HCT116 (cell line): ENCODE results near the gene ILDR2. TPM values are rescaled to one million over a fixed set of nuclear protein-coding genes. Genes with fewer than 3 reads are reported as not detected.

Experiments used
- ATAC-seq: fragments of 200-7000 bp; cut with Tn5 transposase; 2 replicates; pipeline ENCODE4 v1.9.1; 2020; ENCODE audit warnings: mild to moderate bottlenecking, moderate library complexity
- BruUV-seq: library from RNA; stranded (reverse); fragments of 400-500 nt; replicated peaks from 2 replicates; lab custom pipeline; 2021; lab: Mats Ljungman, UMichigan
- CTCF ChIA-PET: fragments of 300-600 bp; sonication (Branson Sonifier 250); formaldehyde crosslinking; loops from one replicate; lab custom pipeline; 2021; ENCODE audit warnings: antibody characterized with exemption; lab: Charles Lee
- POLR2A ChIA-PET: fragments of 300-600, 350-600 bp; sonication (Branson Sonifier 250); formaldehyde crosslinking; loops from one replicate; lab custom pipeline; 2021; ENCODE audit warnings: antibody characterized with exemption; lab: Charles Lee
- RAD21 ChIA-PET, 2 experiments: fragments of 300-600 bp; sonication (Branson Sonifier 250); formaldehyde crosslinking; loops; one replicate each; lab custom pipeline; 2023; ENCODE audit warnings: low total read pairs in 2 of 2; ENCODE audit not compliant: uncharacterized antibody in 2 of 2, unreplicated experiment in 2 of 2, low non-redundant PET in 1 of 2; lab: Charles Lee
- DNase-seq: peaks from one replicate; pipeline ENCODE4 v3.0.0-alpha.2; 2010; ENCODE audit warnings: low read depth, low spot score
- H2AFZ ChIP-seq: fragments of 200-600 bp; shearing (Covaris generic), sonication (generic); 2 replicates; pipeline ENCODE4 v1.6.1; 2017; ENCODE audit warnings: low read depth, mixed run types, mixed read lengths, antibody characterized with exemption, low read length; ENCODE audit not compliant: poor library complexity, severe bottlenecking
- H3K27ac ChIP-seq: 2 replicates; pipeline ENCODE4 v1.5.1; 2012; ENCODE audit warnings: low read depth, low read length
- H3K27me3 ChIP-seq: fragments of 200-600 bp; sonication (generic); 2 replicates; pipeline ENCODE4 v1.6.1; 2016; ENCODE audit warnings: mixed run types, low read length, mixed read lengths; ENCODE audit not compliant: insufficient read depth
- H3K36me3 ChIP-seq, 2 experiments: fragments of 200-500 bp in 1 of 2; fragments of 200-600 bp in 1 of 2; sonication (Bioruptor generic) in 1 of 2; sonication (generic) in 1 of 2; 2 replicates each; pipeline versions ENCODE4 v1.5.1 to v1.6.1; 2014 to 2016; ENCODE audit warnings: low read length in 2 of 2, inconsistent platforms in 1 of 2, mixed read lengths in 1 of 2, mixed run types in 1 of 2; ENCODE audit not compliant: insufficient read depth in 2 of 2, control insufficient read depth in 1 of 2
- H3K4me1 ChIP-seq, 2 experiments: fragments of 200-600 bp in 1 of 2; sonication (generic) in 1 of 2; 2 replicates each; pipeline versions ENCODE4 v1.5.1 to v1.6.1; 2012 to 2017; ENCODE audit warnings: low read length in 2 of 2, inconsistent platforms in 1 of 2, mild to moderate bottlenecking in 1 of 2, mixed read lengths in 1 of 2, mixed run types in 1 of 2, moderate library complexity in 1 of 2; ENCODE audit not compliant: insufficient read depth in 2 of 2, control insufficient read depth in 1 of 2
- H3K4me2 ChIP-seq: fragments of 200-600 bp; sonication (generic); 2 replicates; pipeline ENCODE4 v1.6.1; 2017; ENCODE audit warnings: mixed run types, low read length, mixed read lengths
- H3K4me3 ChIP-seq, 2 experiments: fragments of 200-600 bp in 1 of 2; sonication (generic) in 1 of 2; replicated peaks in 1 of 2; 2 replicates each; pipeline ENCODE4 v1.5.1; 2011 to 2016; ENCODE audit warnings: low read length in 2 of 2, control low read depth in 1 of 2, low read depth in 1 of 2, mild to moderate bottlenecking in 1 of 2, mixed read lengths in 1 of 2, mixed run types in 1 of 2
- H3K79me2 ChIP-seq: fragments of 200-600 bp; sonication (generic); 2 replicates; pipeline ENCODE4 v1.6.1; 2017; ENCODE audit warnings: mild to moderate bottlenecking, mixed run types, low read length, moderate library complexity, mixed read lengths; ENCODE audit not compliant: insufficient read depth
- H3K9ac ChIP-seq: fragments of 200-600 bp; sonication (generic); 2 replicates; pipeline ENCODE4 v1.6.1; 2016; ENCODE audit warnings: low read length, mixed read lengths
- H3K9me2 ChIP-seq: fragments of 200-600 bp; sonication (generic), shearing (Covaris generic); 2 replicates; pipeline ENCODE4 v1.6.1; 2017; ENCODE audit warnings: mixed run types, mild to moderate bottlenecking, moderate library complexity; ENCODE audit not compliant: insufficient read depth
- H3K9me3 ChIP-seq, 2 experiments: fragments of 200-500 bp in 1 of 2; fragments of 200-600 bp in 1 of 2; sonication (Bioruptor generic) in 1 of 2; sonication (generic) in 1 of 2; 2 replicates each; pipeline ENCODE4 v1.6.1; 2014 to 2017; ENCODE audit warnings: low read length in 2 of 2, mixed read lengths in 2 of 2, inconsistent platforms in 1 of 2, low read depth in 1 of 2, mild to moderate bottlenecking in 1 of 2, mixed run types in 1 of 2, moderate library complexity in 1 of 2; ENCODE audit not compliant: control insufficient read depth in 1 of 2, insufficient read depth in 1 of 2
- H4K20me1 ChIP-seq: fragments of 200-600 bp; sonication (generic), shearing (Covaris generic); 2 replicates; pipeline ENCODE4 v1.6.1; 2017; ENCODE audit warnings: mixed run types, mild to moderate bottlenecking, moderate library complexity; ENCODE audit not compliant: insufficient read depth
- ATF3 ChIP-seq: IDR thresholded peaks from 2 replicates; pipeline ENCODE4 v1.6.1; 2012
- CBX3 ChIP-seq: IDR thresholded peaks from 2 replicates; pipeline ENCODE4 v1.6.1; 2012; ENCODE audit warnings: low read depth
- CEBPB ChIP-seq: IDR thresholded peaks from 2 replicates; pipeline ENCODE4 v1.6.1; 2012; ENCODE audit warnings: low read depth
- EGR1 ChIP-seq: IDR thresholded peaks from 2 replicates; pipeline ENCODE4 v1.6.1; 2012; ENCODE audit warnings: low read depth
- ELF1 ChIP-seq: IDR thresholded peaks from 2 replicates; pipeline ENCODE4 v1.6.1; 2012; ENCODE audit warnings: low read depth, borderline replicate concordance
- EZH2 ChIP-seq: fragments of 200-600 bp; sonication (generic); IDR thresholded peaks from 2 replicates; pipeline ENCODE4 v1.6.1; 2017; ENCODE audit warnings: antibody characterized with exemption, mixed run types
- EZH2phosphoT487 ChIP-seq: fragments of 200-600 bp; IDR thresholded peaks from 2 replicates; pipeline ENCODE4 v1.6.1; 2018; ENCODE audit warnings: antibody characterized with exemption, borderline replicate concordance
- FOSL1 ChIP-seq: IDR thresholded peaks from 2 replicates; pipeline ENCODE4 v1.6.1; 2012; ENCODE audit warnings: low read depth
- JUND ChIP-seq: IDR thresholded peaks from 2 replicates; pipeline ENCODE4 v1.6.1; 2012
- MAX ChIP-seq: IDR thresholded peaks from 2 replicates; pipeline ENCODE4 v1.6.1; 2012
- POLR2A ChIP-seq: IDR thresholded peaks from 2 replicates; pipeline ENCODE4 v1.7.0; 2011; ENCODE audit warnings: borderline replicate concordance; ENCODE audit not compliant: insufficient read depth, insufficient read length; ENCODE audit errors: extremely low read depth
- POLR2AphosphoS5 ChIP-seq: IDR thresholded peaks from 2 replicates; pipeline ENCODE4 v1.6.1; 2011; ENCODE audit warnings: mild to moderate bottlenecking, low read depth, low read length, moderate library complexity
- RAD21 ChIP-seq: IDR thresholded peaks from 2 replicates; pipeline ENCODE4 v1.6.1; 2012; ENCODE audit warnings: low read depth, mild to moderate bottlenecking
- REST ChIP-seq: IDR thresholded peaks from 2 replicates; pipeline ENCODE4 v1.6.1; 2012; ENCODE audit warnings: low read depth
- SP1 ChIP-seq: IDR thresholded peaks from 2 replicates; pipeline ENCODE4 v1.6.1; 2012; ENCODE audit warnings: low read depth
- TCF7L2 ChIP-seq: IDR thresholded peaks from 2 replicates; pipeline ENCODE4 v1.7.0; 2011; ENCODE audit warnings: borderline replicate concordance, inconsistent platforms; ENCODE audit not compliant: insufficient read depth, insufficient read length; ENCODE audit errors: extremely low read depth
- YY1 ChIP-seq: IDR thresholded peaks from 2 replicates; pipeline ENCODE4 v1.6.1; 2011; ENCODE audit warnings: low read length, low read depth, moderate library complexity, mild to moderate bottlenecking; ENCODE audit not compliant: insufficient replicate concordance; ENCODE audit errors: extremely low read depth
- ZBTB33 ChIP-seq: IDR thresholded peaks from 2 replicates; pipeline ENCODE4 v1.6.1; 2011; ENCODE audit warnings: mild to moderate bottlenecking, low read length, moderate library complexity; ENCODE audit not compliant: insufficient replicate concordance; ENCODE audit errors: extremely low read depth
- ZFX ChIP-seq: fragments of 450-650 bp; IDR thresholded peaks from 2 replicates; pipeline ENCODE4 v1.6.1; 2017
- ZNF274 ChIP-seq: fragments of 200-500 bp; sonication (Bioruptor generic); IDR thresholded peaks from 2 replicates; pipeline ENCODE4 v1.6.1; 2014; ENCODE audit warnings: mild to moderate bottlenecking, low read depth, low read length, inconsistent platforms
- intact Hi-C: fragments of 100-400 bp; cut with micrococcal nuclease; formaldehyde crosslinking; loops from 2 replicates; pipeline ENCODE4 v1.10.0; 2022
- total RNA-seq: library from RNA; stranded (reverse); gene quantifications from one replicate; pipeline ENCODE4 v1.2.1, GENCODE V29; 2021; ENCODE audit not compliant: unreplicated experiment

ILDR2 gene
- total RNA-seq, 1 experiment from 2014 or later: 2.4 TPM

GRCh38 chr1:166980818-166981217, 5.5 kb upstream of the ILDR2 start:
- H3K4me1 ChIP-seq: no peaks in the 10 kb centered on the region
- RAD21 ChIA-PET: interaction anchor here in 1 of 2 experiments (0.5 kb wide), 1 partner anchor 240 kb away, joined by 4 read pairs; no protein-coding TSS in a partner anchor
- no peak overlapping the region for H3K9ac ChIP-seq
- H3K9me2 ChIP-seq: no peaks in the 10 kb centered on the region
- no peak overlapping the region for H3K4me2 ChIP-seq
- no peak overlapping the region for H3K27ac ChIP-seq
- no peak for DNase-seq
- H3K79me2 ChIP-seq: no peaks in the 10 kb centered on the region
- peaks cover 23% of the 10 kb centered on the region for H3K27me3 ChIP-seq
- POLR2A ChIA-PET: no interaction called here
- H4K20me1 ChIP-seq: no peaks in the 10 kb centered on the region
- CTCF ChIA-PET: no interaction called here
- H2AFZ ChIP-seq: no peak overlapping the region
- H3K9me3 ChIP-seq: no peaks in the 10 kb centered on the region
- no peak for TF ChIP-seq SP1
- TF ChIP-seq ATF3: no peak
- no peak for TF ChIP-seq POLR2A
- no peak for TF ChIP-seq FOSL1
- no peak for TF ChIP-seq POLR2AphosphoS5
- no peak for TF ChIP-seq CBX3
- TF ChIP-seq RAD21: no peak
- no peak for TF ChIP-seq ZBTB33
- no peak for TF ChIP-seq REST
- no peak for TF ChIP-seq TCF7L2
- no peak for TF ChIP-seq YY1
- TF ChIP-seq JUND: no peak
- no peak for TF ChIP-seq CEBPB
- no peak for TF ChIP-seq EGR1
- TF ChIP-seq ZNF274: no peak
- no peak for TF ChIP-seq ELF1
- no peak for TF ChIP-seq ZFX
- no peak for TF ChIP-seq EZH2
- no peak for TF ChIP-seq EZH2phosphoT487
- no peak for TF ChIP-seq MAX
- H3K4me3 ChIP-seq: no peak overlapping the region
- no TSS peak for BruUV-seq
- H3K36me3 ChIP-seq: no peaks in the 10 kb centered on the region
- intact Hi-C loops: no loop called here
- no peak for ATAC-seq
